GM19240 (cell line): ENCODE measurements around the gene NQO1.
"Not testable (repeated sequence)": the region's sequence is repeated elsewhere in the genome, so short reads cannot be mapped to it uniquely, and the experiment has no call there.

Source experiments
- DNase-seq: peaks from one replicate; pipeline ENCODE4 v3.0.0; 2011; ENCODE audit warnings: low spot score; ENCODE audit not compliant: insufficient read length

Gene NQO1

DNA sequence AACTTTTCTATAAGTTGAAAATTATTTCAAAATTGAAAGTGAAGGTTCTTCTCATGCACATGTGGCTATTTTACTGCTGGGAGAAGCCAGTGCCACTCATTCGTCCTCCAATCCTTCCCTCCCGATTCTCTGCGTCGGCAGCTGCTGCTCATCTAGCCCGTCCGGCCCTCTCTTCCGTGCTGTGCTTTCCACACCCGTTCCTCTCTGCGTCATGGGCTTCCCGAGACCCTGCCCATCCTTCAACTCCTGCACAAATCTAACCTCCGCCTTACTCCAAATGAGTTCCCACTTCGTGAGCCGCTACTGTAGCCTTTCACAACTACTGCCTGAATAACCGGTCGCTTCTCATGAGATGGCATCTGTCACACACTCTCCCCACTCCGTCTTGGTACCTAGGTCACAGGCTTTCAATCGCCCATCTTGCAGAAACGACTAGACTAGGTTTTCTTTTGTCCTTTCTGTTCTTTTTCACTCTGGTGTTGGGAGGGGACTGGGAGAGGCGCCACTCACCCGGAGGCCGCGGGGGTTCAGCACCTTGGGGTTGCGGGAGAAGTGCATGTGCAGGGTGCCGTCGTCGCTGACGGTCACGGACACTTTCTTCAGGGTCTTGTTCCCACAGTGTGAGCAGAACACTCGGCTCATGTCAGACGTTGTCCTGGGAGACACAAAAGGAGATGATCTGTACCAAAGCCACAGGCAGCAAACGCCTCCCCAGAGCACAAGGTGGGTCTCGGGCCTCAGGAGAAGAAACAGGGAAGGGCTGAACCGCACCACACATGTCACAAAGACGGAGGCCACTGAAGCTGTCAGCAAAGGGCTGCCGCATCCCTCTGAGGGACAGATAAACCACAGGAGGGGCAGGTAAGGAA lies 18.2 kb upstream of the NQO1 start:
- DNase-seq, result no peak

DNA sequence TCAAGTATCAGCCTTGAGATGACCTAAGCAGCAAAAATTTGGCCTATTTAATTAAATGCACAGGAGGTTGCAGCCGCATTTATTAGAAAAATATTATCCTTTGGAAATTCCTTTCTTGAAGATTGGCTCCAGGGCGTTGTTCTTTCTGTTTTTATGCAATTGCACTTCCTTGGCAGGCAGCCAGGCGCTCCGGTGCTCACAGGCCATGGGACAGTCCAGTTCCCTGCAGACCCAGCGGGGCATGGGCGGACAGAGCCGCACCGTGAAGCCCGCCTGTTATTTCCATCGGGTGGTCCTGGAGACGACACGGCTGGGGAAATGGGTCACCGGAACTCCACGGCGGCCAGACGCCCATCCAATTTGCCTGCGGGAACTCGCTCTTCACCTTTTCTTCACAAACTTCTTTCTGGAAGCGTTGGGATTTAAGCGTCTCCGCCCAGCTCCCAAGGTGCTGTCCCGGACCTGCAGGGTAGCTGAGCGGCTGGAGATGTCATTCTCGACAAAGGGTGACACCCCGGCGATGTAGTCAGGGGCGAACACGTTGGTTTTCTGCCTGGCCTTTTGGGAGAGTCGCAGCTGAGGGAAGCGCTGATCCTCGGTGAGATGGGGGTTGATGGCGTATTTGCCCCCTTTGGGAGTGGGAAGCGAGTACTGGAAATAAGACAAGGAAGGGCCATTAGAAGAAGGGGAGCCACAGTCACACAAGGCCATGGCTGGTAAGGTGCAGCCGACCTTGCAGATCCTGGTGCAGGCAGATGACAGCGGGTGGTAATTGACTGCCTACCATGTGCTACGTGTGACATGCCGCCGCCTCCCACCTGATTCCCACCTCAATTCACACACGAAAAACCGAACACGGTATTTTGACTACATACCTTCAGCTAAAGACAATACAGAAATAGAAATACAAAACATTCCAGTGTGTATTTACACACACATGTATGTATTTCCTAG lies 15.9 kb upstream of the NQO1 start:
- DNase-seq, result no peak

DNA sequence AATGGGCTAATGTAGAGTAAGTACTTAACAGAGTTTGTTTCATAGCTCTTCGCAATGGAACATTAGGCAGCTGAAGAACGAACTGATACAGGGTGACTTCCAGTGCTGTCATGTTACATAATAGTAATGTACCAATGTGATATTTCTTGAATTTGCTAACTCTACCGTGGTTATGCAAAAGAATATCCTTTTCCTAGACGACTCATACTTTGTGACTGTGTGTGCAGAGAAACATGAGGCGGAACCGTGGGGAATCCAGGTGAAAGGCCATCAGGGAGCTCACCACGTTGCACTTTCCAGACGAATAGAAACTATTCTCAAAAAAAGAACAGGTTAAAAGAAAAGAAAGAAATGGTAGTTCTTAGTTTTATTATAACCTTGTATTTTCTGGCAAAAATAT lies 15.2 kb upstream of the NQO1 start:
- DNase-seq, result no peak

GRCh38 chr16:69732101-69732500 lies 5.7 kb upstream of the NQO1 start:
- DNase-seq, result no peak

- DNase-seq, result not testable (repeated sequence)
Observed at GRCh38 chr16:69731280-69731679, 4.9 kb upstream of the NQO1 start.

GRCh38 chr16:69729030-69729429 lies 2.7 kb upstream of the NQO1 start:
- DNase-seq, result not testable (repeated sequence)

DNA sequence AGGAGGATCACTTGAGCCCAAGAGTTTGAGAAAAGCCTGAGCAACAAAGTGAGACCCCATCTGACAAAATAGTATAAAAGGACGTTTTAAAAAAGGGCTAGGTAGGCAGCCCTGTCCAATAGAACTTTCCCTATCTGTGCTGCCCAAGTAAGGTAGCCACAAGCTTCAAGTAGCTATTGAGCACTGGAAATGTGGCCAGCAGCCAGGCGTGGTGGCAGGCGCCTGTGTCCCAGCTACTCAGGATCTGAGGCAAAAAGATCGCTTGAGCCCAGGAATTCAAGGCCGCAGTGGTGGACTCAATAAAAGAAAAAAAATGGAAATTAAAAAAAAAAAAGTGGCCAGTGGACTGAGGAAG lies 1.5 kb upstream of the NQO1 start:
- DNase-seq, result no peak

DNA sequence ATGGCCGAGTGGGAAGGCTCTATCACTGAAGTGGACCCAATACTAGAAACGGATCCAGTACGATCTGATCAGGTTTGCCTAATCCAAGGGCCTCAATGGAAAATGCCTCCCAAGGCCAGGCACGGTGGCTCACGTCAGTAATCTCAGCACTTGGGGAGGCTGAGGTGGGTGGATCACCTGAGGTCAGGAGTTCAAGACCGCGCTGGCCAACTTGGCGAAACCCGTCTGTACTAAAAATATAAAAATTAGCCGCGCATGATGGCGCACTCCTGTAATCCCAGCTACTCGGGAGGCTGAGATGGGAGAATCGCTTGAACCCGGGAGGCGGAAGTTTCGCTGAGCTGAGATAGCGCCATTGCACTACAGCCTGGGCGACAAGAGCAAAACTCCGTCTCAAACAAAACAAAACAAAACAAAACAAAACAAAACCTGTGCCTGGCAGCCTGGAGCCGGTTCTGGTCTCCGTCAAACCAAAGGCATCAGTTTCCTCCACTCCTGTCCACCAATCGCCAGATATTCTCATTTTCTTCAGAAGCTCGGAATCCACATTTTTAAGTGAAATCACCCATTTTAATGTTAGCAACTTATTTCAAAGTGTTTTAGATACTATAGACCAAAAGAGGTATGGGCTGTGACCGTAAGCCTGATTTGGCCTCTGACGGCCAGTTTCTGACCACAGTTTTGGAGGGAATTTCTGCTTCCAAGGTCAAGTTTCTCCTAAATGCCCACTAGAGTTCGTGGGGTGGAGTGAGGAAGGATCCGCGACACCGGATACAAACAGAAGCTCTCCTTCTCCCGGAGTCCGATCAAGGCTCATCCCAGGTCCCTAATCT lies 664 bp downstream of the NQO1 start:
- DNase-seq, result no peak

- DNase-seq, result no peak
Observed at GRCh38 chr16:69724981-69725479, 1.3 kb downstream of the NQO1 start.

- no peak for DNase-seq
Observed at GRCh38 chr16:69724414-69724873, 1.9 kb downstream of the NQO1 start.

DNA sequence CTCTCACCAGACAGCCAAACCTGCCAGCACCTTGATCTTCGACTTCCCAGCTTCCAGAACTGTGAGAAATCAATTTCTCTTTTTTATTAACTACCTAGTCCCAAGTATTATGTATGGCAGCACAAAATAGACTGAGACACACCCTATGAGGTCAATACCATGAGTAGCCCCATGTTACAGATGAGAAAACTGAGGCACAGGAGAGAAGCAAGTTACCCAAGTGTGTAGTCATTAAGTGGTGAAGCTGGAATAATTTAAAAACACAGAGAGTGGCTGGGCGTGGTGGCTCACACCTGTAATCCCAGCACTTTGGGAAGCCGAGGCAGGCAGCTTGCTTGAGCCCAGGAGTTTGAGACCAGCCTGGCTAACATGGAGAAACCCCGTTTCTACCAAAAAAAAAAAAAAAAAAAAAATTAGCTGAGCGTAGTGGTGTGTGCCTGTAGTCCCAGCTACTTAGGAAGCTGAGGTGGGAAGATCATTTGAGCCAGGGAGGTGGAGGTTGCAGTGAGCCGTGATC lies 4.9 kb downstream of the NQO1 start:
- DNase-seq, result no peak

- no peak for DNase-seq
Observed at GRCh38 chr16:69720822-69721430, 5.4 kb downstream of the NQO1 start.

GRCh38 chr16:69718111-69718764 lies 8.1 kb downstream of the NQO1 start:
- no peak for DNase-seq

DNA sequence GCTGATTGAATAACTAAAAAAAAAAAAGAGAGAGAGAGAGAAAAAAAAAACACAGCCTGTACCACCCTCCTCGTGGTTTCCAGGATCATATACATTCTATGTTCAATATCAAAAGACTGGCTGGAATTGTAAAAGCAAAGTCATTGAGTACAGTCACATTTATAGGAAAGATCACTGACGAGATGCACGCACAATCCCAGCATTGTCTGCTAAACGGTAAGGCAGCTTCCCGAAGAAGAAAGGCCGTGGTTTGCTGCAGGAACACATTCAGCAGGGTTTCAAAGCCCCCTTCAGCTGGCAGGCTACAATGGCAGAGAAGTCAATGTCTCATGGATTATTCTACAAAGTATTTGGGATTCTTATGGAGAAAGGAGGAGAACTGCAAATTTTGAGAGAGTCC lies 9.3 kb downstream of the NQO1 start:
- DNase-seq, result no peak

DNA sequence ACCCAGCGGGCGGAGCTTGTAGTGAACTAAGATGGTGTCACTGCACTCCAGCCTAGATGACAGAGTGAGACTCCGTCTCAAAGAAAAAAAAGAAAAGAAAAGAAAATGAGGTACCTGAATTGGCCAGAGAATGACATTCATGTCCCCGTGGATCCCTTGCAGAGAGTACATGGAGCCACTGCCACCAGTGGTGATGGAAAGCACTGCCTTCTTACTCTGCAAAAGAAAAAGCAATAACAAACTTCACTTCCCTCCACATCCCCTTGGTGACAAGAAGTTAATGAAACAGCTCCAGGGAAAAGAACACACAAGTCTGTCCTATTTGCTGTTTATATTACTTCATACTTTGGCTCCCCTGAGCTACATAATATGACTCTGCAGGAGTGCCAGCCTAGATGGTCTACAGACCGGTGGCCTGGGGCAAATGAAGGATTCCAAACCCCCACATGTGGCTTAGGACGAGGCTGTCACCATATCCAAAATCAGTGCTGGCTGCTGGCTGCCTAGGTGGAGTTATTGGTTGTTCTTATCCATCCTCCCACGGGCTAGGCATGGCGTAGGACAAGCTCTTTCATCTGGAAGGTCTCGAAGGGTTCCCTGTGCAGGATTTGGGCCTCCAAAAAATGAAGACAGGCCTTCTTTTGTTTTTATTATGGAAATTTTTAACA lies 13.3 kb downstream of the NQO1 start:
- DNase-seq, result no peak

- no peak for DNase-seq
Observed at GRCh38 chr16:69712277-69712676, 14.1 kb downstream of the NQO1 start.

GRCh38 chr16:69711115-69711740 lies 15.1 kb downstream of the NQO1 start:
- no peak for DNase-seq

- peak; percentile 32 for DNase-seq
Observed at GRCh38 chr16:69709456-69710084, 16.8 kb downstream of the NQO1 start.
